SU-DHL-6 (cell line): ENCODE measurements around the gene ZC3H8.

Experiments
- EZH2phosphoT487 ChIP-seq: fragments of 200-600 bp; sonication (generic), shearing (Covaris generic); conservative IDR thresholded peaks from 2 replicates; pipeline ENCODE4 v1.6.1; 2018; ENCODE audit warnings: mild to moderate bottlenecking, antibody characterized with exemption, low read length, moderate library complexity, mixed read lengths
- TF ChIP-seq, protein P1 (sequence below): fragments of 200-600 bp; sonication (generic); IDR thresholded peaks from one replicate; pipeline ENCODE4 v1.5.1; 2017; ENCODE audit warnings: antibody characterized with exemption, mild to moderate bottlenecking, low read length, moderate library complexity; ENCODE audit not compliant: insufficient read depth, poor library complexity, severe bottlenecking

DNA sequence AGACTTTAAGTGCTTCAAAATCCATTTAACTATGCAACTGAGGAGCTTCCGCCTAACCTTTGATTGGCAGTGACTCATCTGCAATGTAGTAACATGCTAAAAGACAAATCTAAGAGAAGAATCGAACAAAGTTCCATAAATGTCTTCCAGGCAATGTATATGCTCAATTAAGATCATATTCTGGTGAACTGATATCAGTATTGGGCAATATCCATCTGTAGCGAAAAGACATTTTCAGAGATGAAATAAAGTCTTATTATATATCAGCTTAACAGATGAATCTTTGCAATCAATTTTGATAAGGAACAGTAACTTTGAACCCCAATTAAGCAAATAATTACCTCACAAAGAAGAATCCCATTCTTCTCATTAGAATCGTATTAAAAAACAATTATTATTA, 11.6 kb downstream of the ZC3H8 start:
- TF ChIP-seq, protein P1, sequence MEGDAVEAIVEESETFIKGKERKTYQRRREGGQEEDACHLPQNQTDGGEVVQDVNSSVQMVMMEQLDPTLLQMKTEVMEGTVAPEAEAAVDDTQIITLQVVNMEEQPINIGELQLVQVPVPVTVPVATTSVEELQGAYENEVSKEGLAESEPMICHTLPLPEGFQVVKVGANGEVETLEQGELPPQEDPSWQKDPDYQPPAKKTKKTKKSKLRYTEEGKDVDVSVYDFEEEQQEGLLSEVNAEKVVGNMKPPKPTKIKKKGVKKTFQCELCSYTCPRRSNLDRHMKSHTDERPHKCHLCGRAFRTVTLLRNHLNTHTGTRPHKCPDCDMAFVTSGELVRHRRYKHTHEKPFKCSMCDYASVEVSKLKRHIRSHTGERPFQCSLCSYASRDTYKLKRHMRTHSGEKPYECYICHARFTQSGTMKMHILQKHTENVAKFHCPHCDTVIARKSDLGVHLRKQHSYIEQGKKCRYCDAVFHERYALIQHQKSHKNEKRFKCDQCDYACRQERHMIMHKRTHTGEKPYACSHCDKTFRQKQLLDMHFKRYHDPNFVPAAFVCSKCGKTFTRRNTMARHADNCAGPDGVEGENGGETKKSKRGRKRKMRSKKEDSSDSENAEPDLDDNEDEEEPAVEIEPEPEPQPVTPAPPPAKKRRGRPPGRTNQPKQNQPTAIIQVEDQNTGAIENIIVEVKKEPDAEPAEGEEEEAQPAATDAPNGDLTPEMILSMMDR, result no peak
- TF ChIP-seq EZH2phosphoT487, result no peak
